Esophagus squamous epithelium (tissue), 5 donors: ENCODE data around the gene UBC. TPM values are rescaled to one million over a fixed set of nuclear protein-coding genes. Genes with fewer than 3 reads are reported as not detected.
"Not testable (repeated sequence)": the region's sequence is repeated elsewhere in the genome, so short reads cannot be mapped to it uniquely, and the experiment has no call there.

ENCODE experiments used
- DNase-seq: peaks from one replicate; lab custom pipeline; 2025; lab: John Stamatoyannopoulos, UW
- H3K27ac ChIP-seq, 4 donors: fragments of 200-600 bp; sonication (generic); one replicate each; pipeline ENCODE4 v1.5.1; 2016 to 2019; ENCODE audit warnings: mild to moderate bottlenecking in 1 of 4
- H3K27me3 ChIP-seq, 4 donors: fragments of 200-600 bp; sonication (generic); 1 replicate in 3 of 4; 2 replicates in 1 of 4; pipeline versions ENCODE4 v1.5.1 to v1.6.0; 2017 to 2021; ENCODE audit warnings: antibody characterized with exemption in 1 of 4
- H3K36me3 ChIP-seq, 3 donors: fragments of 200-600 bp; sonication (generic); one replicate each; pipeline ENCODE4 v1.5.1; 2016 to 2019
- H3K4me1 ChIP-seq, 3 donors: fragments of 200-600 bp; sonication (generic); one replicate each; pipeline ENCODE4 v1.5.1; 2017 to 2019
- H3K4me3 ChIP-seq, 4 donors: fragments of 200-600 bp; sonication (generic); 1 replicate in 3 of 4; 2 replicates in 1 of 4; pipeline ENCODE4 v1.5.1; 2016 to 2019; ENCODE audit warnings: mild to moderate bottlenecking in 2 of 4, moderate library complexity in 1 of 4
- H3K9me3 ChIP-seq, 3 donors: fragments of 200-600 bp; sonication (generic); one replicate each; pipeline ENCODE4 v1.5.1; 2016 to 2019
- CTCF ChIP-seq, 6 experiments: fragments of 450-650 bp in 4 of 6; fragments of 200-600 bp in 2 of 6; sonication (generic) in 2 of 6; IDR thresholded peaks; one replicate each; pipeline ENCODE4 v1.5.1; 2016 to 2019; ENCODE audit warnings: antibody characterized with exemption in 6 of 6, mild to moderate bottlenecking in 4 of 6, moderate library complexity in 4 of 6
- POLR2A ChIP-seq, 4 donors: fragments of 450-650 bp; IDR thresholded peaks; one replicate each; pipeline ENCODE4 v1.6.1; 2017; ENCODE audit warnings: antibody characterized with exemption in 4 of 4, mild to moderate bottlenecking in 4 of 4, moderate library complexity in 3 of 4
- WGBS, 2 donors: methylation state at CpG; one replicate each; pipeline ENCODE4 v1.1.5; 2018; 5-methylcytosine and 5-hydroxymethylcytosine counted together
- intact Hi-C: fragments of 100-400 bp; cut with DNase I; formaldehyde crosslinking; loops from one replicate; pipeline ENCODE4 v1.15.0; 2022
- total RNA-seq, 4 donors: library from RNA; depleted of rRNA; stranded (reverse); fragments of >200 nt; gene quantifications; one replicate each; pipeline ENCODE4 v1.1.0, GENCODE V29; 2016
- donor health status: DM: yes; HTN: yes; CAD: no.

UBC gene
- total RNA-seq, 4 donors from 2014 or later = 1,012 to 1,417 (median 1,215) TPM

GRCh38 chr12:124927201-124928094 lies 13.0 kb upstream of the UBC start:
- TF ChIP-seq POLR2A (IDR thresholded peaks at IDR 0.05) (peak in 2 of 4 donors; percentile 5 to 23), CTCF (IDR thresholded peaks at IDR 0.05) (peak in 1 of 6 experiments; percentile 5)
- Histone ChIP-seq H3K4me3 (peak overlapping the region; percentile 40 to 72 (median 60)), H3K36me3 (no peaks in the 10 kb centered on the region), H3K27ac (peak overlapping the region; percentile 91 to 97 (median 94)), H3K4me1 (peaks cover 4 to 28% (median 14%) of the 10 kb centered on the region in 3 donors), H3K27me3 (no peaks in the 10 kb centered on the region), H3K9me3 (no peaks in the 10 kb centered on the region)
- no peak for DNase-seq
- intact Hi-C loops = no loop called here
- WGBS, 2 donors = 0% methylated on average over 39 to 45 of the region's 45 CpGs

- intact Hi-C loops, H3K4me3 ChIP-seq, DNase-seq, H3K9me3 ChIP-seq, H3K27me3 ChIP-seq, H3K36me3 ChIP-seq: not testable (repeated sequence)
- Histone ChIP-seq H3K4me1 (peaks cover 7 to 45% (median 31%) of the 10 kb centered on the region in 3 donors), H3K27ac (peak overlapping the region in 1 of 4 donors; percentile 97)
- WGBS, 2 donors = 89 to 91% methylated on average over 7 of the region's 7 CpGs
Measured at GRCh38 chr12:124925782-124926181, 11.3 kb upstream of the UBC start.

- no peak for DNase-seq
- Histone ChIP-seq H3K4me3 (no peak overlapping the region), H3K27ac (no peak overlapping the region), H3K4me1 (peaks cover 13 to 52% (median 36%) of the 10 kb centered on the region in 3 donors), H3K9me3 (no peaks in the 10 kb centered on the region), H3K27me3 (no peaks in the 10 kb centered on the region), H3K36me3 (no peaks in the 10 kb centered on the region)
- intact Hi-C loops = no loop called here
- no peak for TF ChIP-seq POLR2A (IDR thresholded peaks at IDR 0.05)
- TF ChIP-seq CTCF (IDR thresholded peaks at IDR 0.05) = no peak
- WGBS, 2 donors = 83 to 91% methylated on average over 10 of the region's 10 CpGs
Measured at GRCh38 chr12:124925117-124925516, 10.7 kb upstream of the UBC start.

GRCh38 chr12:124923905-124924734 lies 9.7 kb upstream of the UBC start:
- 66 to 75% methylated on average over 6 of the region's 12 CpGs for WGBS, 2 donors

More at GRCh38 chr12:124923905-124924734, 9.7 kb upstream of the UBC start:
- Histone ChIP-seq H3K4me3 (no peak overlapping the region), H3K36me3 (no peaks in the 10 kb centered on the region), H3K9me3 (no peaks in the 10 kb centered on the region), H3K27ac (peak overlapping the region; percentile 64 to 72 (median 70)), H3K27me3 (no peaks in the 10 kb centered on the region), H3K4me1 (peaks cover 13 to 60% (median 41%) of the 10 kb centered on the region in 3 donors)
- TF ChIP-seq CTCF (IDR thresholded peaks at IDR 0.05) = peak in 1 of 6 experiments; percentile 7
- TF ChIP-seq POLR2A (IDR thresholded peaks at IDR 0.05) = no peak
- intact Hi-C loops = no loop called here
- DNase-seq = no peak
